ENCODE data around the gene GLB1L. TPM values are rescaled to one million over a fixed set of nuclear protein-coding genes. Genes with fewer than 3 reads are reported as not detected.

The GLB1L gene
- total and polyA plus RNA-seq, 2 experiments from 2014 or later = 6.6 to 9.6 TPM

DNA sequence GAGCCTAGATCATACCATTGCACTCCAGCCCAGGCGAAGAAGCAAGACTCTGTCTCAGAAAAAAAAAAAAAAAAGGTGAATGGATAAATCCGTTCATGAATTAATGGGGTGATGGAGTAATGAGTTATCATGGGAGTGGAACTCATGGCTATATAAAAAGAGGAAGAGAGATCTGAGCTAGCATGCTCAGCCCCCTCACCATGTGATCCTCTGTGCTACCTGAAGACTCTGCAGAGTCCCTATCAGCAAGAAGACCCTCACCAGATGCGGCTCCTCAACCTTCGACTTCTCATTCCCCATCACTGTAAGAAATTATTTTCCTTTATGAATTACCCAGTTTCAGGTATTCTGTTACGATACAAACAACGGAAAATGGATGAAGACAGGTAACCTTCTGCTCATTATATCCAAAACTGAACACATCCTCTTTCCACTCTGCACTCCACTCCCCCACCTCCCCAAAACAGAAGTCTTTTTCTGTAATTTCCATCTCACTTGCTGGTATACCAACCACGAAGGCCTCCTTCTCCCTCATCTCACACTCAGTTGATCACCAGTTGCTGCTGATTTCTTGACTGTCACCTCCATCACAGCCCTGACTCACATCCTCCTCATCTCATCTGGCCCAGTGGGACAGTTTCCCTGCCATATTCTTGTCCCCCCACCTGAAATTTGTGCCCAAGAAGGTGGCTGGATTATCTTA lies 58.3 kb downstream of the GLB1L start:
- no peaks in the 10 kb centered on the region for H4K20me1 ChIP-seq (ENCODE audit: insufficient read depth, poor library complexity, severe bottlenecking)
- TF ChIP-seq CTCF (IDR thresholded peaks at IDR 0.05; ENCODE audit: poor library complexity) (no peak), EZH2phosphoT487 (IDR thresholded peaks at IDR 0.05; ENCODE audit: low read depth, severe bottlenecking, unreplicated experiment) (no peak), EZH2 (IDR thresholded peaks at IDR 0.05; ENCODE audit: borderline replicate concordance) (no peak)
- no peaks in the 10 kb centered on the region for H3K4me1 ChIP-seq (ENCODE audit: insufficient read depth)
- no peak overlapping the region for H3K4me2 ChIP-seq
- no peaks in the 10 kb centered on the region for H3K9me3 ChIP-seq (ENCODE audit: low read depth)
- DNase-seq (ENCODE audit: low spot score) = no peak
- H3K27ac ChIP-seq = no peak overlapping the region
- H3K79me2 ChIP-seq = no peaks in the 10 kb centered on the region
- no peak overlapping the region for H3K4me3 ChIP-seq
- 84% methylated on average over 7 of the region's 7 CpGs for WGBS (ENCODE audit: low lambda C conversion rate, missing lambda C conversion rate)
- no peak overlapping the region for H2AFZ ChIP-seq
- H3K27me3 ChIP-seq = no peaks in the 10 kb centered on the region
- no peaks in the 10 kb centered on the region for H3K36me3 ChIP-seq (replicated peaks; ENCODE audit: insufficient read depth, low read depth)
- no peaks in the 10 kb centered on the region for H3K9me2 ChIP-seq (replicated peaks; ENCODE audit: insufficient read depth)

MicroRNAs within 50 kb of the gene (microRNA counts, 767-probe panel; counts per million panel counts)
- not detected for microRNA hsa-miR-153

Small RNA genes within 50 kb of the gene (microRNA-seq; reads per million reads assigned to microRNA genes)
- gene MIR153-1 = not detected

Small RNA genes within 50 kb of the gene (small RNA-seq; reads per million reads assigned to genes)
- gene MIR153-1 = not detected

Other genes with a start within 250 kb of the GLB1L start
- gene CFAP65, start 203.9 kb downstream of the GLB1L start, total RNA-seq = 0.03 and 0.12 TPM in 2 replicates
- 0.05 and 0.06 TPM in 2 replicates for gene CFAP65, start 203.9 kb downstream of the GLB1L start, polyA plus RNA-seq
- gene IHH, start 184.5 kb downstream of the GLB1L start, total RNA-seq = 23.0 and 23.1 TPM in 2 replicates
- 27.7 and 36.3 TPM in 2 replicates for gene IHH, start 184.5 kb downstream of the GLB1L start, polyA plus RNA-seq
- 27.8 and 28.2 TPM in 2 replicates for gene NHEJ1, start 84.6 kb downstream of the GLB1L start, total RNA-seq
- 18.1 and 18.2 TPM in 2 replicates for gene NHEJ1, start 84.6 kb downstream of the GLB1L start, polyA plus RNA-seq
- gene SLC23A3, start 75.4 kb downstream of the GLB1L start, total RNA-seq = 1.4 and 1.5 TPM in 2 replicates
- gene SLC23A3, start 75.4 kb downstream of the GLB1L start, polyA plus RNA-seq = 0.80 and 1.1 TPM in 2 replicates
- gene CNPPD1, start 68.5 kb downstream of the GLB1L start, total RNA-seq = 25.8 and 34.0 TPM in 2 replicates
- gene CNPPD1, start 68.5 kb downstream of the GLB1L start, polyA plus RNA-seq = 49.4 and 50.8 TPM in 2 replicates
- gene RETREG2, start 67.2 kb downstream of the GLB1L start, total RNA-seq = 89.1 and 93.3 TPM in 2 replicates
- 81.0 and 90.7 TPM in 2 replicates for gene RETREG2, start 67.2 kb downstream of the GLB1L start, polyA plus RNA-seq
- gene ZFAND2B, start 38.7 kb downstream of the GLB1L start, total RNA-seq = 38.7 and 58.1 TPM in 2 replicates
- gene ZFAND2B, start 38.7 kb downstream of the GLB1L start, polyA plus RNA-seq = 55.1 and 65.4 TPM in 2 replicates
- gene ABCB6, start 26.5 kb downstream of the GLB1L start, total RNA-seq = 34.7 and 37.7 TPM in 2 replicates
- 53.4 and 59.5 TPM in 2 replicates for gene ABCB6, start 26.5 kb downstream of the GLB1L start, polyA plus RNA-seq
- gene ATG9A, start 15.8 kb downstream of the GLB1L start, total RNA-seq = 34.6 and 35.7 TPM in 2 replicates
- 46.6 and 57.8 TPM in 2 replicates for gene ATG9A, start 15.8 kb downstream of the GLB1L start, polyA plus RNA-seq
- 25.2 and 37.5 TPM in 2 replicates for gene ANKZF1, start 15.6 kb downstream of the GLB1L start, total RNA-seq
- gene ANKZF1, start 15.6 kb downstream of the GLB1L start, polyA plus RNA-seq = 41.6 and 47.1 TPM in 2 replicates
- 35.6 and 38.8 TPM in 2 replicates for gene STK16, start within 50 bp of the GLB1L start, total RNA-seq
- gene STK16, start within 50 bp of the GLB1L start, polyA plus RNA-seq = 7.7 and 10.1 TPM in 2 replicates
- 0.13 TPM in 1 of 2 replicates, not detected in the other for gene TUBA4B, start 7.8 kb upstream of the GLB1L start, total RNA-seq
- gene TUBA4B, start 7.8 kb upstream of the GLB1L start, polyA plus RNA-seq = not detected in 2 replicates
- 4.7 and 9.6 TPM in 2 replicates for gene TUBA4A, start 8.5 kb upstream of the GLB1L start, total RNA-seq
- gene TUBA4A, start 8.5 kb upstream of the GLB1L start, polyA plus RNA-seq = 10.5 and 14.3 TPM in 2 replicates
- gene DNAJB2, start 33.9 kb upstream of the GLB1L start, total RNA-seq = 47.4 and 50.7 TPM in 2 replicates
- gene DNAJB2, start 33.9 kb upstream of the GLB1L start, polyA plus RNA-seq = 19.4 and 20.1 TPM in 2 replicates
- gene PTPRN, start 64.0 kb upstream of the GLB1L start, total RNA-seq = 3.5 and 4.6 TPM in 2 replicates
- gene PTPRN, start 64.0 kb upstream of the GLB1L start, polyA plus RNA-seq = 9.8 and 9.9 TPM in 2 replicates
- gene RESP18, start 87.3 kb upstream of the GLB1L start, total RNA-seq = not detected in 2 replicates
- not detected in 2 replicates for gene RESP18, start 87.3 kb upstream of the GLB1L start, polyA plus RNA-seq
- 53.5 and 72.0 TPM in 2 replicates for gene DNPEP, start 142.5 kb upstream of the GLB1L start, total RNA-seq
- 79.0 and 87.7 TPM in 2 replicates for gene DNPEP, start 142.5 kb upstream of the GLB1L start, polyA plus RNA-seq
- 103 and 114 TPM in 2 replicates for gene DES, start 172.9 kb upstream of the GLB1L start, total RNA-seq
- gene DES, start 172.9 kb upstream of the GLB1L start, polyA plus RNA-seq = 58.5 and 60.9 TPM in 2 replicates
- 21.1 and 21.6 TPM in 2 replicates for gene SPEG, start 189.4 kb upstream of the GLB1L start, total RNA-seq
- gene SPEG, start 189.4 kb upstream of the GLB1L start, polyA plus RNA-seq = 35.8 and 40.0 TPM in 2 replicates

All from hepatocyte (in vitro differentiated cells).